Neural cell (in vitro differentiated cells): ENCODE measurements around the gene CDK11B. TPM values are rescaled to one million over a fixed set of nuclear protein-coding genes. Genes with fewer than 3 reads are reported as not detected.

ENCODE experiments used
- H2AFZ ChIP-seq: fragments of 200-600, 300-800 bp; sonication (generic), shearing (Covaris generic); 2 replicates; pipeline ENCODE4 v1.6.0; 2014; ENCODE audit warnings: low read depth, mild to moderate bottlenecking, antibody characterized with exemption, low read length, moderate library complexity
- H3F3A ChIP-seq: fragments of 200-600 bp; shearing (Covaris generic); 2 replicates; pipeline ENCODE4 v1.6.1; 2016; ENCODE audit warnings: mild to moderate bottlenecking, moderate library complexity, mixed read lengths, antibody characterized with exemption, low read length; ENCODE audit not compliant: insufficient read depth, poor library complexity, severe bottlenecking
- H3K27ac ChIP-seq: fragments of 200-600, 300-800 bp; sonication (generic), shearing (Covaris generic); 2 replicates; pipeline ENCODE4 v1.5.1; 2014; ENCODE audit warnings: mild to moderate bottlenecking, low read length, moderate library complexity
- H3K27me3 ChIP-seq: fragments of 300-800, 200-600 bp; sonication (generic), shearing (Covaris generic); 2 replicates; pipeline ENCODE4 v1.6.0; 2014; ENCODE audit warnings: mild to moderate bottlenecking, low read depth, low read length, moderate library complexity; ENCODE audit not compliant: insufficient read depth
- H3K36me3 ChIP-seq: fragments of 300-800, 200-600 bp; sonication (generic), shearing (Covaris generic); 2 replicates; pipeline ENCODE4 v1.5.1; 2014; ENCODE audit warnings: mild to moderate bottlenecking, antibody characterized with exemption, low read length, moderate library complexity; ENCODE audit not compliant: insufficient read depth
- H3K4me2 ChIP-seq: fragments of 300-800, 200-600 bp; sonication (generic), shearing (Covaris generic); 2 replicates; pipeline ENCODE4 v1.6.0; 2014; ENCODE audit warnings: mild to moderate bottlenecking, low read length
- H3K4me3 ChIP-seq: fragments of 300-800, 200-600 bp; sonication (generic), shearing (Covaris generic); 2 replicates; pipeline ENCODE4 v1.5.1; 2014; ENCODE audit warnings: mild to moderate bottlenecking, low read length, moderate library complexity
- H3K79me2 ChIP-seq: fragments of 200-600 bp; shearing (Covaris generic); replicated peaks from 2 replicates; pipeline ENCODE4 v1.6.0; 2014; ENCODE audit warnings: mild to moderate bottlenecking, low read length, moderate library complexity; ENCODE audit not compliant: insufficient read depth
- H3K9ac ChIP-seq: fragments of 300-800, 200-600 bp; sonication (generic), shearing (Covaris generic); 2 replicates; pipeline ENCODE4 v1.6.1; 2016; ENCODE audit warnings: mild to moderate bottlenecking, low read length, mixed read lengths
- H3K9me2 ChIP-seq: fragments of 200-600 bp; shearing (Covaris generic); 2 replicates; pipeline ENCODE4 v1.6.1; 2016; ENCODE audit warnings: mild to moderate bottlenecking, low read length, mixed read lengths; ENCODE audit not compliant: insufficient read depth
- H3K9me3 ChIP-seq: fragments of 200-600, 300-800 bp; sonication (generic), shearing (Covaris generic); 2 replicates; pipeline ENCODE4 v1.6.1; 2016; ENCODE audit warnings: mild to moderate bottlenecking, mixed run types, low read length, moderate library complexity, mixed read lengths
- H4K20me1 ChIP-seq: fragments of 200-600 bp; shearing (Covaris generic); 2 replicates; pipeline ENCODE4 v1.6.1; 2016; ENCODE audit warnings: mild to moderate bottlenecking, mixed run types; ENCODE audit not compliant: insufficient read depth
- EP300 ChIP-seq: fragments of 450-650 bp; conservative IDR thresholded peaks from 2 replicates; pipeline ENCODE4 v1.6.1; 2014; ENCODE audit warnings: antibody characterized with exemption, mild to moderate bottlenecking, moderate library complexity; ENCODE audit not compliant: poor library complexity, severe bottlenecking
- EZH2 ChIP-seq: fragments of 200-600, 300-800 bp; shearing (Covaris generic), sonication (generic); IDR thresholded peaks from 2 replicates; pipeline ENCODE4 v1.6.1; 2014; ENCODE audit warnings: antibody characterized with exemption, low read length, borderline replicate concordance, mild to moderate bottlenecking; ENCODE audit not compliant: insufficient read depth, poor library complexity, severe bottlenecking
- MXI1 ChIP-seq: fragments of 450-650 bp; conservative IDR thresholded peaks from 2 replicates; pipeline ENCODE4 v1.6.1; 2014; ENCODE audit warnings: antibody characterized with exemption, mild to moderate bottlenecking; ENCODE audit not compliant: poor library complexity, severe bottlenecking
- POLR2AphosphoS5 ChIP-seq: IDR thresholded peaks from 2 replicates; pipeline ENCODE4 v1.6.1; 2012
- RAD21 ChIP-seq: fragments of 450-650 bp; conservative IDR thresholded peaks from 2 replicates; pipeline ENCODE4 v1.6.1; 2014; ENCODE audit warnings: antibody characterized with exemption, mild to moderate bottlenecking, moderate library complexity
- SMC3 ChIP-seq: fragments of 450-650 bp; conservative IDR thresholded peaks from 2 replicates; pipeline ENCODE4 v1.6.1; 2014; ENCODE audit warnings: antibody characterized with exemption, mild to moderate bottlenecking, moderate library complexity; ENCODE audit not compliant: poor library complexity
- TAF1 ChIP-seq: IDR thresholded peaks from 2 replicates; pipeline ENCODE4 v1.6.1; 2012; ENCODE audit warnings: low read depth
- polyA plus RNA-seq: library from polyadenylated mRNA; depleted of rRNA; stranded (reverse); fragments of >200 nt; gene quantifications from 2 replicates; pipeline ENCODE4 v1.2.3, GENCODE V29; 2014
- TF ChIP-seq, protein P1 (sequence below): fragments of 450-650 bp; IDR thresholded peaks from 2 replicates; pipeline ENCODE4 v1.5.1; 2014; ENCODE audit warnings: antibody characterized with exemption, mild to moderate bottlenecking, moderate library complexity; ENCODE audit not compliant: poor library complexity, severe bottlenecking
- TF ChIP-seq, protein P2 (sequence below): IDR thresholded peaks from 2 replicates; pipeline ENCODE4 v1.6.1; 2012; ENCODE audit warnings: borderline replicate concordance

Gene CDK11B
- polyA plus RNA-seq, 1 donor from 2014 or later: 9.6 TPM

DNA sequence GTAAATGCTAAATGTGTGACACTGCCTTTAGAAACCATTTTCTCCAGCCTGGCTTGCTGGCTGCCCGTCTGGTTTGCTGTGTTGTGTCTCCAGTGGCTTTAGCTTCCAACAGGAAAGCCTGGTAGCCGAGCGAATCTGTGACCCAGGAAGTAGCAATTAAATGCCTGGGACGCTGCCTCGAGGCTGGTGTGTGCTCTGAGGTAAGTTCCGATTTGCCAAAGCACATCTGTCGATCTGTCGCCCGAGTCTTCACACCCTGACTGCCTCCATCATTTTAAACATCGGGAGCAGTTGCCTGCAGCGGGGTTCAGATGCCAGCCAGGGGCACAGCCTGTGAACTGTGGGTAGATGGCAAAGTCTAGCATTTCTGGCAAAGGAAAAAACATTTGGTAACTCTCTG, 41.3 kb downstream of the CDK11B start:
- no peak overlapping the region for H3K9ac ChIP-seq
- TF ChIP-seq, protein P1, sequence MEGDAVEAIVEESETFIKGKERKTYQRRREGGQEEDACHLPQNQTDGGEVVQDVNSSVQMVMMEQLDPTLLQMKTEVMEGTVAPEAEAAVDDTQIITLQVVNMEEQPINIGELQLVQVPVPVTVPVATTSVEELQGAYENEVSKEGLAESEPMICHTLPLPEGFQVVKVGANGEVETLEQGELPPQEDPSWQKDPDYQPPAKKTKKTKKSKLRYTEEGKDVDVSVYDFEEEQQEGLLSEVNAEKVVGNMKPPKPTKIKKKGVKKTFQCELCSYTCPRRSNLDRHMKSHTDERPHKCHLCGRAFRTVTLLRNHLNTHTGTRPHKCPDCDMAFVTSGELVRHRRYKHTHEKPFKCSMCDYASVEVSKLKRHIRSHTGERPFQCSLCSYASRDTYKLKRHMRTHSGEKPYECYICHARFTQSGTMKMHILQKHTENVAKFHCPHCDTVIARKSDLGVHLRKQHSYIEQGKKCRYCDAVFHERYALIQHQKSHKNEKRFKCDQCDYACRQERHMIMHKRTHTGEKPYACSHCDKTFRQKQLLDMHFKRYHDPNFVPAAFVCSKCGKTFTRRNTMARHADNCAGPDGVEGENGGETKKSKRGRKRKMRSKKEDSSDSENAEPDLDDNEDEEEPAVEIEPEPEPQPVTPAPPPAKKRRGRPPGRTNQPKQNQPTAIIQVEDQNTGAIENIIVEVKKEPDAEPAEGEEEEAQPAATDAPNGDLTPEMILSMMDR: no peak
- TF ChIP-seq, protein P2, sequence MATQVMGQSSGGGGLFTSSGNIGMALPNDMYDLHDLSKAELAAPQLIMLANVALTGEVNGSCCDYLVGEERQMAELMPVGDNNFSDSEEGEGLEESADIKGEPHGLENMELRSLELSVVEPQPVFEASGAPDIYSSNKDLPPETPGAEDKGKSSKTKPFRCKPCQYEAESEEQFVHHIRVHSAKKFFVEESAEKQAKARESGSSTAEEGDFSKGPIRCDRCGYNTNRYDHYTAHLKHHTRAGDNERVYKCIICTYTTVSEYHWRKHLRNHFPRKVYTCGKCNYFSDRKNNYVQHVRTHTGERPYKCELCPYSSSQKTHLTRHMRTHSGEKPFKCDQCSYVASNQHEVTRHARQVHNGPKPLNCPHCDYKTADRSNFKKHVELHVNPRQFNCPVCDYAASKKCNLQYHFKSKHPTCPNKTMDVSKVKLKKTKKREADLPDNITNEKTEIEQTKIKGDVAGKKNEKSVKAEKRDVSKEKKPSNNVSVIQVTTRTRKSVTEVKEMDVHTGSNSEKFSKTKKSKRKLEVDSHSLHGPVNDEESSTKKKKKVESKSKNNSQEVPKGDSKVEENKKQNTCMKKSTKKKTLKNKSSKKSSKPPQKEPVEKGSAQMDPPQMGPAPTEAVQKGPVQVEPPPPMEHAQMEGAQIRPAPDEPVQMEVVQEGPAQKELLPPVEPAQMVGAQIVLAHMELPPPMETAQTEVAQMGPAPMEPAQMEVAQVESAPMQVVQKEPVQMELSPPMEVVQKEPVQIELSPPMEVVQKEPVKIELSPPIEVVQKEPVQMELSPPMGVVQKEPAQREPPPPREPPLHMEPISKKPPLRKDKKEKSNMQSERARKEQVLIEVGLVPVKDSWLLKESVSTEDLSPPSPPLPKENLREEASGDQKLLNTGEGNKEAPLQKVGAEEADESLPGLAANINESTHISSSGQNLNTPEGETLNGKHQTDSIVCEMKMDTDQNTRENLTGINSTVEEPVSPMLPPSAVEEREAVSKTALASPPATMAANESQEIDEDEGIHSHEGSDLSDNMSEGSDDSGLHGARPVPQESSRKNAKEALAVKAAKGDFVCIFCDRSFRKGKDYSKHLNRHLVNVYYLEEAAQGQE: no peak
- TF ChIP-seq TAF1 (no peak), SMC3 (no peak), RAD21 (no peak), EP300 (no peak), EZH2 (no peak), POLR2AphosphoS5 (no peak), MXI1 (no peak)
- peaks cover 13% of the 10 kb centered on the region for H3K79me2 ChIP-seq
- no peak overlapping the region for H3K27ac ChIP-seq
- H3K4me3 ChIP-seq: peak overlapping the region; percentile 100
- H3K27me3 ChIP-seq: no peaks in the 10 kb centered on the region
- H2AFZ ChIP-seq: no peak overlapping the region
- no peaks in the 10 kb centered on the region for H3F3A ChIP-seq
- no peaks in the 10 kb centered on the region for H3K9me2 ChIP-seq
- H3K9me3 ChIP-seq: no peaks in the 10 kb centered on the region
- H3K36me3 ChIP-seq: no peaks in the 10 kb centered on the region
- no peak overlapping the region for H3K4me2 ChIP-seq
- H4K20me1 ChIP-seq: no peaks in the 10 kb centered on the region

DNA sequence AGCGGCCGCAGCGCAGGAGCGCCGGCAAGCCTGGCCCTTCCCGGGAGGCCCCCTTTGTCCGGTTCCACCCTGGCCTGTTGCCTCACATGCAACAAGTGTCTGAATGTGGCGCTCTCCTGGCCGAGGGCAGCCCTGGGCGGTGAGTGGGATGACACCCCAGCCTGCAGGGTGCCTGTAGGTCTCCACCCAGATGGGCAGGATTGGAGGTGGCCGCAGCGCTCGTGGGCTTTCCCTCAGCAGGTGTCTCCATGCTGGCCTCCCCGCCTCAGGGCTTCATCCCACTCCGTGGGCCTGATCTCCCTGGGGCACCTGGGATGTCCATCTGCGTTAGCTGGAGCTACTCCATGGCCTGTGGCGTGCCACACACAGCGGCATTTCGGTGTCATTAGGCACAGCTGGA, 42.0 kb downstream of the CDK11B start:
- TF ChIP-seq EP300 (no peak), EZH2 (no peak), SMC3 (no peak)
- Histone ChIP-seq H3K4me2 (peak overlapping the region; percentile 94), H3K36me3 (no peaks in the 10 kb centered on the region), H3K9me3 (no peaks in the 10 kb centered on the region), H3K9me2 (no peaks in the 10 kb centered on the region), H3K79me2 (peaks cover 13% of the 10 kb centered on the region), H3K27ac (no peak overlapping the region), H4K20me1 (no peaks in the 10 kb centered on the region), H3F3A (no peaks in the 10 kb centered on the region), H3K9ac (peak overlapping the region; percentile 99), H3K27me3 (no peaks in the 10 kb centered on the region), H3K4me3 (peak overlapping the region; percentile 100), H2AFZ (no peak overlapping the region)
